HepG2 (cell line): ENCODE data around the gene PTGIR. TPM values are rescaled to one million over a fixed set of nuclear protein-coding genes. Genes with fewer than 3 reads are reported as not detected.

Source experiments
- ERF ChIP-seq: IDR thresholded peaks from 2 replicates; pipeline ENCODE4 v1.6.1; 2018; ENCODE audit warnings: missing biosample characterization, missing genetic modification reagents
- ETV6 ChIP-seq: sonication (generic); formaldehyde crosslinking; conservative IDR thresholded peaks from 2 replicates; pipeline ENCODE4 v1.4.0; 2020; ENCODE audit warnings: missing genetic modification reagents
- FOXO1 ChIP-seq: sonication (generic); formaldehyde crosslinking; IDR thresholded peaks from 2 replicates; pipeline ENCODE4 v1.4.0; 2020; ENCODE audit warnings: missing genetic modification reagents
- HNRNPH1 ChIP-seq: fragments of 200-400 bp; formaldehyde crosslinking; optimal IDR thresholded peaks from 2 replicates; pipeline ENCODE3; 2017; ENCODE audit warnings: mild to moderate bottlenecking, low read depth, low read length
- MTA1 ChIP-seq: sonication (generic); formaldehyde crosslinking; IDR thresholded peaks from 2 replicates; pipeline ENCODE4 v1.4.0; 2020; ENCODE audit warnings: missing genetic modification reagents, mild to moderate bottlenecking, borderline replicate concordance
- PAX8 ChIP-seq: sonication (generic); formaldehyde crosslinking; IDR thresholded peaks from 2 replicates; pipeline ENCODE4 v1.8.0; 2022; ENCODE audit warnings: mild to moderate bottlenecking, missing genetic modification reagents, borderline replicate concordance
- RCOR2 ChIP-seq: IDR thresholded peaks from 2 replicates; pipeline ENCODE4 v1.6.1; 2016; ENCODE audit warnings: missing biosample characterization, missing genetic modification reagents
- REL ChIP-seq: sonication (generic); formaldehyde crosslinking; conservative IDR thresholded peaks from 2 replicates; pipeline ENCODE4 v1.8.0; 2022; ENCODE audit warnings: mild to moderate bottlenecking, missing genetic modification reagents, moderate library complexity
- SMAD1 ChIP-seq: sonication (generic); formaldehyde crosslinking; IDR thresholded peaks from 2 replicates; pipeline ENCODE4 v1.4.0; 2020; ENCODE audit warnings: missing genetic modification reagents, low read depth, mild to moderate bottlenecking, borderline replicate concordance
- STAG1 ChIP-seq: sonication (generic); formaldehyde crosslinking; IDR thresholded peaks from 2 replicates; pipeline ENCODE4 v1.4.0; 2020; ENCODE audit warnings: missing genetic modification reagents
- TEAD3 ChIP-seq: optimal IDR thresholded peaks from 2 replicates; pipeline ENCODE3; 2016; ENCODE audit warnings: borderline replicate concordance
- ZNF335 ChIP-seq: sonication (generic); formaldehyde crosslinking; IDR thresholded peaks from 2 replicates; pipeline ENCODE4 v1.4.0; 2020; ENCODE audit warnings: missing genetic modification reagents
- ZNF350 ChIP-seq: sonication (generic); formaldehyde crosslinking; IDR thresholded peaks from 2 replicates; pipeline ENCODE4 v1.4.0; 2020; ENCODE audit warnings: mild to moderate bottlenecking, low read depth, missing genetic modification reagents, borderline replicate concordance
- ZNF431 ChIP-seq: sonication (generic); formaldehyde crosslinking; IDR thresholded peaks from 2 replicates; pipeline ENCODE4 v1.9.0; 2022; ENCODE audit warnings: missing genetic modification reagents, low read depth, mild to moderate bottlenecking, borderline replicate concordance
- ZNF44 ChIP-seq: sonication (generic); formaldehyde crosslinking; IDR thresholded peaks from 2 replicates; pipeline ENCODE4 v1.5.1; 2020; ENCODE audit warnings: mild to moderate bottlenecking, missing genetic modification reagents
- ZNF543 ChIP-seq: sonication (generic); formaldehyde crosslinking; IDR thresholded peaks from 2 replicates; pipeline ENCODE4 v1.4.0; 2020; ENCODE audit warnings: mild to moderate bottlenecking, missing genetic modification reagents
- ZNF704 ChIP-seq: sonication (generic); formaldehyde crosslinking; IDR thresholded peaks from 2 replicates; pipeline ENCODE4 v1.8.1; 2023; ENCODE audit warnings: mild to moderate bottlenecking, inconsistent platforms, moderate library complexity, missing genetic modification reagents, borderline replicate concordance
- ZNF768 ChIP-seq: sonication (generic); formaldehyde crosslinking; IDR thresholded peaks from 2 replicates; pipeline ENCODE4 v1.4.0; 2020; ENCODE audit warnings: missing genetic modification reagents
- ZSCAN29 ChIP-seq: sonication (generic); formaldehyde crosslinking; conservative IDR thresholded peaks from 2 replicates; pipeline ENCODE4 v1.4.0; 2020; ENCODE audit warnings: mild to moderate bottlenecking, missing genetic modification reagents
- polyA plus RNA-seq, 8 experiments: library from polyadenylated mRNA; depleted of rRNA in 3 of 8; stranded (reverse) in 7 of 8; unstranded in 1 of 8; fragments of >200 nt; fragmentation: Illumina TruSeq in 4 of 8; extraction: Trizol in 4 of 8; gene quantifications; 2 replicates each; pipeline versions ENCODE4 v1.2.1 to v1.2.3, GENCODE V29; 2011 to 2016; ENCODE audit warnings: low read depth in 4 of 8, missing spikeins in 1 of 8, mixed read lengths in 1 of 8; ENCODE audit not compliant: insufficient read depth in 1 of 8
- total RNA-seq, 5 experiments: library from RNA; depleted of rRNA; stranded (reverse); fragments of >200 nt; fragmentation: Illumina TruSeq; extraction: Trizol; gene quantifications; 2 replicates each; pipeline ENCODE4 v1.2.3, GENCODE V29; 2016; ENCODE audit warnings: low read depth in 1 of 5
- TF ChIP-seq, protein P1 (sequence below), 2 experiments: sonication (generic) in 1 of 2; formaldehyde crosslinking in 1 of 2; IDR thresholded peaks; 2 replicates each; pipeline versions ENCODE4 v1.6.1 to v1.9.0; 2014 to 2022; ENCODE audit warnings: antibody characterized with exemption in 1 of 2, borderline replicate concordance in 1 of 2, inconsistent platforms in 1 of 2, low read depth in 1 of 2, missing genetic modification reagents in 1 of 2

Gene PTGIR
- total and polyA plus RNA-seq, 2 of the 13 experiments (the other 11 are each of a cell fraction or from before 2014, with no cell fraction given), result not detected

DNA sequence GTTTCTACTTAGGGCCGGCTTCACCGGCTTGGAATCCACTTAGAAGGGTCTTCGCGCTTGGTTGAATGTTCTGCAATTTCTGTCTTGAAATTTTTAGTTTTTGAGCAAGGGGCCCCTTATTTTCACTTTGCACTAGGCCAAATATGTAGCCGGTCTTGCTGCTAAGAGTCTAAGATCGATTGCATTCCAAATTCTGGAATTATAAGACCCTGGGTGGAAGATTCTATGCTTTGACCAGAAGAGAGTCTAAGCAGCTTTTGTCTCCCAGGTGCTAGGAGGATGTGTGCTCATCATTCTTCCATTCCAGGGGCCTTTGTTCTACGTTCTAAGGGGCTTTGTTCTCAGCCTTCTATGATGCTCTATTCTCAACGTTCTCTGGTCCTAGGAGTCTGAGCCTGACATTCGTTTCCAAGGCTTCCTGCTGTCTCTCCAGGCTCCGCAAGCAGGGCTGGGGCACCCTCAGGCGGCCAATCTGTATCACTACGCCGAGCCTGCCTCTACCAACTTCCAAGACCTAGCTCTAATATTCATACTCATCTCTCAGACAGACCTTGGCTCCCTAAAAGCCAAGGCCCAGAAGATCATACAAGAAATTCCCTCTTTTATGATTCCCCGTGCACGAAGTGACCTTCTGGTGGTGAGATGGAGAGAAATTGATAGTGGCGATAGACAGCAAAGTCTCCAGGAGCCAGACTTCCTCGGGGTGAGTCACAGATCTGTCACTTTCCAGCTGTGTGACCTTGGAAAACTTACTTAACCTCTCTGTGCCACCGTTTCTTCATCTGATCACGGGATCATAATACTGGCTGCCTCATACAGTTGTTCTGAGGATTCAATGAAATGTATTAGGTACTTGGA, 37.1 kb upstream of the PTGIR start (continued):
- TF ChIP-seq, protein P1, sequence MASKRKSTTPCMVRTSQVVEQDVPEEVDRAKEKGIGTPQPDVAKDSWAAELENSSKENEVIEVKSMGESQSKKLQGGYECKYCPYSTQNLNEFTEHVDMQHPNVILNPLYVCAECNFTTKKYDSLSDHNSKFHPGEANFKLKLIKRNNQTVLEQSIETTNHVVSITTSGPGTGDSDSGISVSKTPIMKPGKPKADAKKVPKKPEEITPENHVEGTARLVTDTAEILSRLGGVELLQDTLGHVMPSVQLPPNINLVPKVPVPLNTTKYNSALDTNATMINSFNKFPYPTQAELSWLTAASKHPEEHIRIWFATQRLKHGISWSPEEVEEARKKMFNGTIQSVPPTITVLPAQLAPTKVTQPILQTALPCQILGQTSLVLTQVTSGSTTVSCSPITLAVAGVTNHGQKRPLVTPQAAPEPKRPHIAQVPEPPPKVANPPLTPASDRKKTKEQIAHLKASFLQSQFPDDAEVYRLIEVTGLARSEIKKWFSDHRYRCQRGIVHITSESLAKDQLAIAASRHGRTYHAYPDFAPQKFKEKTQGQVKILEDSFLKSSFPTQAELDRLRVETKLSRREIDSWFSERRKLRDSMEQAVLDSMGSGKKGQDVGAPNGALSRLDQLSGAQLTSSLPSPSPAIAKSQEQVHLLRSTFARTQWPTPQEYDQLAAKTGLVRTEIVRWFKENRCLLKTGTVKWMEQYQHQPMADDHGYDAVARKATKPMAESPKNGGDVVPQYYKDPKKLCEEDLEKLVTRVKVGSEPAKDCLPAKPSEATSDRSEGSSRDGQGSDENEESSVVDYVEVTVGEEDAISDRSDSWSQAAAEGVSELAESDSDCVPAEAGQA (IDR thresholded peaks at IDR 0.05; ENCODE audit: low read depth), result no peak
- TF ChIP-seq, protein P1 (CRISPR knock-in tag; IDR thresholded peaks at IDR 0.05; ENCODE audit: borderline replicate concordance), result no peak
- TF ChIP-seq ZNF350 (CRISPR knock-in tag), result 0 out of 2 replicates have a peak, but pooled peaks have one; percentile 44
- no peak for TF ChIP-seq REL (CRISPR knock-in tag)
- TF ChIP-seq STAG1 (CRISPR knock-in tag), result peak; percentile 96
- 0 out of 2 replicates have a peak, but pooled peaks have one; percentile 8 for TF ChIP-seq ZNF44
- no peak for TF ChIP-seq ZNF543 (CRISPR knock-in tag)
- no peak for TF ChIP-seq FOXO1
- no peak for TF ChIP-seq PAX8 (CRISPR knock-in tag)
- no peak for TF ChIP-seq ETV6
- TF ChIP-seq ZSCAN29 (CRISPR knock-in tag), result no peak
- no peak for TF ChIP-seq ZNF431 (CRISPR knock-in tag)
- peak; percentile 82; the same call in 1 of the 2 replicates for TF ChIP-seq ZNF768 (CRISPR knock-in tag)
- TF ChIP-seq TEAD3, result peak; percentile 19
- TF ChIP-seq ZNF704 (CRISPR knock-in tag), result no peak
- no peak for TF ChIP-seq RCOR2 (CRISPR knock-in tag)
- no peak for TF ChIP-seq MTA1
- TF ChIP-seq HNRNPH1, result no peak
- TF ChIP-seq ZNF335 (CRISPR knock-in tag), result no peak
- TF ChIP-seq ERF, result 0 out of 2 replicates have a peak, but pooled peaks have one; percentile 36
- TF ChIP-seq SMAD1 (CRISPR knock-in tag), result no peak
